Activated CD4-positive, alpha-beta T cell treated with anti-CD3 and anti-CD28 coated beads, Interleukin-2, amount 10 ng/mL, durations not matched to agents 24 days and 14 days (primary cell): Measurements from ENCODE around the gene MAMLD1. TPM values are rescaled to one million over a fixed set of nuclear protein-coding genes. Genes with fewer than 3 reads are reported as not detected.
"Not testable (repeated sequence)": the region's sequence is repeated elsewhere in the genome, so short reads cannot be mapped to it uniquely, and the experiment has no call there.

Experiments used
- DNase-seq: peaks from one replicate; pipeline ENCODE4 v3.0.0; 2022
- H3K27ac Mint-ChIP-seq: one replicate; pipeline ENCODE4 v1.8.0; 2022; ENCODE audit warnings: mild to moderate bottlenecking, mixed read lengths
- H3K27me3 Mint-ChIP-seq: one replicate; pipeline ENCODE4 v1.8.0; 2022; ENCODE audit warnings: mixed read lengths
- H3K36me3 Mint-ChIP-seq: one replicate; pipeline ENCODE4 v1.8.0; 2022; ENCODE audit warnings: low read depth, mild to moderate bottlenecking, mixed read lengths
- H3K4me1 Mint-ChIP-seq: one replicate; pipeline ENCODE4 v1.8.0; 2021; ENCODE audit warnings: mixed read lengths
- H3K4me3 Mint-ChIP-seq: one replicate; pipeline ENCODE4 v1.8.0; 2022; ENCODE audit warnings: mild to moderate bottlenecking, moderate library complexity, mixed read lengths
- H3K9me3 Mint-ChIP-seq: one replicate; pipeline ENCODE4 v1.8.0; 2021; ENCODE audit warnings: mixed read lengths
- intact Hi-C: fragments of 100-400 bp; cut with micrococcal nuclease; formaldehyde crosslinking; loops from one replicate; pipeline ENCODE4 v1.15.1; 2023
- total RNA-seq: library from RNA; stranded (reverse); gene quantifications from 2 replicates; pipeline ENCODE4 v1.2.3, GENCODE V29; 2022

MAMLD1 gene
- total RNA-seq, 1 donor from 2014 or later = 14.2 TPM

GRCh38 chrX:150337536-150337935, 25.6 kb upstream of the MAMLD1 start:
- Mint-ChIP-seq H3K27me3 (no peaks in the 10 kb centered on the region), H3K27ac (no peak overlapping the region), H3K4me1 (peaks cover 6% of the 10 kb centered on the region), H3K36me3 (no peaks in the 10 kb centered on the region), H3K9me3 (no peaks in the 10 kb centered on the region), H3K4me3 (no peak overlapping the region)
- intact Hi-C loops = no loop called here
- no peak for DNase-seq

DNA sequence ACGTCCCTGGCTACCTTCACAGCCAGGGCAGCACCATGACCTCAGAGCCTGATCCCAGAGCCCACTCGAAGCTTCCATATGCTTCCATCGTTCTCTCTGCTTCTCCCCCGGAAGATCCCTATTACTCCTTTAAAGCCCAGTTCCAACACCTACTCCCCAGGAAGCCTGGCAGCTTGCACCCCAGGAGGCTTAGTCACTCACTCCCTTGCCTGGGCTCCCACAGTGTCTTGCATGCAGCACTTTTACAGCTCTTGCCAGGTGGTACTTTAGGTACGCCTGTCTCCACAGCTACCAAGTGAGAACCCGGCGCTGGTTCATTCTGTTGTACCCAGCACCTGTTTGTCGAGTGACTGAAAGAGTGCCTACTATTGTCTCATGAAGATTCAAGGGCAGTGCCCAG, 24.5 kb upstream of the MAMLD1 start:
- intact Hi-C loops = no loop called here
- H3K36me3 Mint-ChIP-seq = no peaks in the 10 kb centered on the region
- no peaks in the 10 kb centered on the region for H3K4me1 Mint-ChIP-seq
- H3K9me3 Mint-ChIP-seq = no peaks in the 10 kb centered on the region
- no peak overlapping the region for H3K27ac Mint-ChIP-seq
- no peak overlapping the region for H3K4me3 Mint-ChIP-seq
- no peaks in the 10 kb centered on the region for H3K27me3 Mint-ChIP-seq
- no peak for DNase-seq

DNA sequence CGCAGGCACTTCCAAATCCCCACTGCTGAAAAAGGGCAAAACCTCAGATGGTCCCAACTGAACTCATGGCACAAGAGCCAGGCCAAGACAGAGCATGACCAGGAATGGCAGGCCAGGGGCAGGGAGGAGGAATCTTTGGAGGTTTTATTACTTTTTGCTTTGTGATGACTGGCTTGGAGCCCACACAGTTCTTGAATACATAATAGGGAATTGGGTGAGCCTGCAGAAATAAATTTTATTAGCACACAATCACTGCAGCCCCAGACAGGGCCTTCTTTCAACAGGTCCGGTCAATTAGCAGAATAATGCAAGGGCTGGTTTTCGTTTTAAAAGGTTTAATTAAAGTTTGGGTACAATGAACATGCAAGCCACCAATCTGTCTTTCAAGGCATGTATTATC, 23.4 kb upstream of the MAMLD1 start:
- no peak for DNase-seq
- Mint-ChIP-seq H3K9me3 (no peaks in the 10 kb centered on the region), H3K27ac (no peak overlapping the region), H3K36me3 (no peaks in the 10 kb centered on the region), H3K4me1 (no peaks in the 10 kb centered on the region), H3K27me3 (no peaks in the 10 kb centered on the region), H3K4me3 (no peak overlapping the region)
- intact Hi-C loops = no loop called here

- H3K27me3 Mint-ChIP-seq, H3K9me3 Mint-ChIP-seq, intact Hi-C loops, DNase-seq, H3K27ac Mint-ChIP-seq, H3K4me3 Mint-ChIP-seq, H3K36me3 Mint-ChIP-seq, H3K4me1 Mint-ChIP-seq: not testable (repeated sequence)
Observed at GRCh38 chrX:150340326-150340725, 22.8 kb upstream of the MAMLD1 start.

GRCh38 chrX:150347471-150347870, 15.6 kb upstream of the MAMLD1 start:
- H3K9me3 Mint-ChIP-seq = no peaks in the 10 kb centered on the region
- H3K27me3 Mint-ChIP-seq = peaks cover 9% of the 10 kb centered on the region
- intact Hi-C loops = no loop called here
- no peaks in the 10 kb centered on the region for H3K36me3 Mint-ChIP-seq
- DNase-seq = no peak
- no peaks in the 10 kb centered on the region for H3K4me1 Mint-ChIP-seq
- H3K27ac Mint-ChIP-seq = no peak overlapping the region
- no peak overlapping the region for H3K4me3 Mint-ChIP-seq

GRCh38 chrX:150348365-150348764, 14.8 kb upstream of the MAMLD1 start:
- DNase-seq = no peak
- Mint-ChIP-seq H3K36me3 (no peaks in the 10 kb centered on the region), H3K4me1 (no peaks in the 10 kb centered on the region), H3K4me3 (no peak overlapping the region), H3K27ac (no peak overlapping the region), H3K9me3 (no peaks in the 10 kb centered on the region), H3K27me3 (peaks cover 9% of the 10 kb centered on the region)
- intact Hi-C loops = no loop called here

DNA sequence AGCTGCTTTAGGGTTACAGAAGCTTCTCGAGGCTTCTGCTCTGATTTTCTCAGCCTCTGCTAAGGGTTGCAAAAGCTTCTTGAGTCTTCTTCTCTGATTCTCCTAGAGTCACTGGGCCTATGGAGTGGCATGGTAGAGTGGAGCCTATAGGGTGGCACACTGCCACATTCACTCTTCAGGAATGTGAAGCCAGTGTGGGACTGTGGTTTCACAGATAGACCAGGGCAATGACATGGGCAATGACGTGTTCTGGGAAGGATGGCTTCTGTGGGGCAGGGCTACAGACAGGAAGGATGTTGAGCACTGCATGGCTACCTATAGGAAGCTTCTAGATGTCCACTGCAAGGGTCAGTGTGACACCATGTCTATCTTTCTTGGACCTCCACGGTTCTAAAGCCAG, 11.0 kb upstream of the MAMLD1 start:
- intact Hi-C loops = no loop called here
- Mint-ChIP-seq H3K27ac (no peak overlapping the region), H3K27me3 (peaks cover 9% of the 10 kb centered on the region), H3K36me3 (no peaks in the 10 kb centered on the region), H3K4me1 (no peaks in the 10 kb centered on the region), H3K9me3 (no peaks in the 10 kb centered on the region), H3K4me3 (no peak overlapping the region)
- DNase-seq = no peak

DNA sequence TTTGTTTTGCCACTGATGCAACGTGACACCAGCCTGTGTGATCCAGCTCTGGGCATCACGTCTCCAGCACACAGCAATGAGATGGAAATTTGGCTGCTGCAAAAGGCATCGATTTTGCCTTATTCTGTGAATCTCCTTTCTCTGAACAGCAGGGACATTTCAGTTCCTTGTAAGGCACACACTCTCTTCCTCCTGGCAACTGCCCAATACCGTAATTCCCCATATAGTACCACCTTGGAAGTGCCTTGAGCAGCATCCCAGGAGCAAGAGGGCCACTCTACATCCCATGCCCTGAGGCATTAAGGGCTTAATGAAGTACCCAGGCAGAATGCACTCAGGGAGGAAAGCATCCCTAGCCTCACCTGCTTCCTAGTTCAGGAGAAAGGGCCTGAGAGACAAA, 10.5 kb upstream of the MAMLD1 start:
- Mint-ChIP-seq H3K27me3 (peaks cover 9% of the 10 kb centered on the region), H3K36me3 (no peaks in the 10 kb centered on the region)

GRCh38 chrX:150355913-150356312, 7.2 kb upstream of the MAMLD1 start:
- no peak overlapping the region for H3K27ac Mint-ChIP-seq
- no peaks in the 10 kb centered on the region for H3K9me3 Mint-ChIP-seq
- H3K4me3 Mint-ChIP-seq = no peak overlapping the region
- H3K4me1 Mint-ChIP-seq = peaks cover 7% of the 10 kb centered on the region
- H3K36me3 Mint-ChIP-seq = peaks cover 2% of the 10 kb centered on the region
- intact Hi-C loops = no loop called here
- no peak for DNase-seq
- peaks cover 15% of the 10 kb centered on the region for H3K27me3 Mint-ChIP-seq

More for the DNA sequence above, 10.5 kb upstream of the MAMLD1 start:
- Mint-ChIP-seq H3K27ac (no peak overlapping the region), H3K4me1 (no peaks in the 10 kb centered on the region), H3K9me3 (no peaks in the 10 kb centered on the region), H3K4me3 (no peak overlapping the region)
- no peak for DNase-seq
- intact Hi-C loops = no loop called here

DNA sequence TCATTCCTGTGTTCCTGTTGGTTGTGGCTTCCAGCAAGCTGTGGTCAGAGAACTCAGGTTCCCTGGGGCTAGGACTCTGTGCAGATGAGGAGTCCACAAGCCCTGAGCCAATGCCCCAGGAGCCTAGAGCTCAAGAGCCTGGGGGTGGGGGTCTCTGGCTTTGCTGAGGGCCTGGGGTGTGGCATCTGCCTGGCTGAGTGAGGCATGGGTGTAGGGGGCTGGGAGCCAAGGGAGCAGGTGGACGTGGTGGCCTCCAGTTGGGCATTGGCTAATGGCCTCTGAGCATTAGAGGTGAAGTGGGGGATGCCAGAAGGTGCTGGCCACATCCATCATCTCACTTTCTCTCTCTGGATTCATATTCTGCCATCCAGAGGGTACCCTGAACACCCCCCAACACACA, 5.3 kb upstream of the MAMLD1 start:
- Mint-ChIP-seq H3K36me3 (peaks cover 2% of the 10 kb centered on the region), H3K27me3 (peaks cover 17% of the 10 kb centered on the region), H3K4me1 (peaks cover 14% of the 10 kb centered on the region), H3K27ac (no peak overlapping the region), H3K4me3 (no peak overlapping the region), H3K9me3 (no peaks in the 10 kb centered on the region)
- intact Hi-C loops = no loop called here
- no peak for DNase-seq

- Mint-ChIP-seq H3K27ac (no peak overlapping the region), H3K9me3 (no peaks in the 10 kb centered on the region), H3K4me3 (no peak overlapping the region), H3K27me3 (peaks cover 17% of the 10 kb centered on the region), H3K4me1 (peaks cover 14% of the 10 kb centered on the region), H3K36me3 (peaks cover 2% of the 10 kb centered on the region)
- DNase-seq = no peak
- intact Hi-C loops = no loop called here
Observed at GRCh38 chrX:150358651-150359050, 4.5 kb upstream of the MAMLD1 start.

GRCh38 chrX:150360331-150360730, 2.8 kb upstream of the MAMLD1 start:
- Mint-ChIP-seq H3K27me3 (peaks cover 17% of the 10 kb centered on the region), H3K4me1 (peaks cover 14% of the 10 kb centered on the region), H3K36me3 (peaks cover 2% of the 10 kb centered on the region), H3K4me3 (peak overlapping the region; percentile 14), H3K9me3 (no peaks in the 10 kb centered on the region), H3K27ac (no peak overlapping the region)
- DNase-seq = no peak
- intact Hi-C loops = loop anchor here (5.0 to 10.0 kb wide), 2 partner anchors 398 to 526 kb away; no protein-coding TSS in a partner anchor

DNA sequence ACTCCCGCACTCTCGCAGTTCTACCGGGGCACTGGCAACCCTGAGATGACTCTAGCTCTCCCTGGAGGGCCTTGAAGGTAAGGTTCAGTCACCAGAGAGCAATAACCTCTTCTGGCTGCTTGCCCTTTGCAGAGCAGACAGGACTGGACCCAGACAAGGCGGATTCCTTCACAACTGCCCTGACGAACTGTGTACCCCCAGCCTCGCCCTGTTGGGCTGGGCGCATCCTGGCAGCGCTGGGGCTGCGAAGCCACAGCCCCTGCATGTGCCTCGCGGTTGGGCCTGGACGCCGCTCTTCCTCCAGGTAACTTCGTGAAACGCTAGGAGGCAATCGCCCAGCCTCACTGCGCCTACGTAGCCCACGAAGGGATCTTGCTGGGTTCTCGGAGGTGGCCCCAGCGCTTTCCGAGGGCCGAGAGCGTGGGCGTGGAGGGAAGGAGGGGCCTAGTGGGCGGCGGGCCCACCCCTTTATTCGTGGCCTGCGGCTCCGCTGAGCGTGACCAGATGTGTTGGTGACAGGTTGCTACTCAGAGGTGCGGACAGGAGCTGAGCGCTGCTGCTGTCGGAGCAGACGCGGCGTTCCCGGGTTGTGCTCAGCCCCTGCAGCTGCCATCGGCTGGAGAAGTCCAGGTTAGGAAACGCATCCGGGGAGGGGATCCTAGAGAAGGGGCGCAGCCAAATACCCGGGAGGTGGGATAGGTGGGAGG, 1.9 kb upstream of the MAMLD1 start:
- H3K36me3 Mint-ChIP-seq = peaks cover 2% of the 10 kb centered on the region
- intact Hi-C loops = loop anchor here (5.0 to 10.0 kb wide), 2 partner anchors 399 to 526 kb away; no protein-coding TSS in a partner anchor
- DNase-seq = peak; percentile 75
- peaks cover 19% of the 10 kb centered on the region for H3K4me1 Mint-ChIP-seq
- H3K4me3 Mint-ChIP-seq = peak overlapping the region; percentile 85
- peak overlapping the region; percentile 69 for H3K27ac Mint-ChIP-seq
- H3K27me3 Mint-ChIP-seq = peaks cover 17% of the 10 kb centered on the region
- H3K9me3 Mint-ChIP-seq = no peaks in the 10 kb centered on the region

DNA sequence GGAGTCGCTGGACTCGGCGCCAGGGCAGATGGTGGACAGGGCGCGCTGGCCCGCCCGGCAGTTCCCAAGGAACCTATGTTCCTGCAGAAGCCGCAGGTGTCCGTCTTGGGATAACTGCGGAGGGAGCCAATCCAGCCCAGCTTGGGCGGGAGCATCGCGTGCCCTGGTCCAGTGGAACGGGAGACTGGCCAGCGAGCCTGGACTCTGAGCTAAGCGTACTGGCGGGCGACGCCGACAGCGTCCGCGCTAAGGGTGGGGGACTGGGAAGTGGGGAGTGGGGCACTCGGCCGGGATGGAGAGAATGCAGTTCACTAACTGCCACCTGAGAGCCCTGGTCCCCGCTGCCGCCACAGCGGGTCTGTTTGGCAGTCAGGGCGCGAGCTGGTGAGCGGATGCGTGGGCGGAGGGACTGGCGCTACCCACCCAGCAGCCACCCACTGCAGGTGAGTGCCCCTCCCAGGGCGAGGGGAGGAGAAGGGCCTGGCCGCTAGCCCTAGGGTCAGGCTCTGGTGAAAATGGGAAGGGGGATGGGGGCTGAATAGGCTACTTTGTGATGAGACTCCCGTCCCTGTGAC, 1.3 kb upstream of the MAMLD1 start:
- H3K4me3 Mint-ChIP-seq = peak overlapping the region; percentile 85
- peaks cover 17% of the 10 kb centered on the region for H3K27me3 Mint-ChIP-seq
- H3K4me1 Mint-ChIP-seq = peaks cover 25% of the 10 kb centered on the region
- intact Hi-C loops = loop anchor here (2.0 to 10.0 kb wide), 3 partner anchors 207 to 527 kb away; partner anchors contain the start of gene MTM1
- peak; percentile 73 for DNase-seq
- H3K9me3 Mint-ChIP-seq = no peaks in the 10 kb centered on the region
- peak overlapping the region; percentile 26 for H3K27ac Mint-ChIP-seq
- H3K36me3 Mint-ChIP-seq = peaks cover 3% of the 10 kb centered on the region
